NCI-H774 (cell line): ENCODE measurements around the gene PTPN21.
"Not testable (repeated sequence)": the region's sequence is repeated elsewhere in the genome, so short reads cannot be mapped to it uniquely, and the experiment has no call there.

ENCODE experiments used
- DNase-seq: peaks from one replicate; lab custom pipeline; 2025; lab: John Stamatoyannopoulos, UW

Gene PTPN21

DNA sequence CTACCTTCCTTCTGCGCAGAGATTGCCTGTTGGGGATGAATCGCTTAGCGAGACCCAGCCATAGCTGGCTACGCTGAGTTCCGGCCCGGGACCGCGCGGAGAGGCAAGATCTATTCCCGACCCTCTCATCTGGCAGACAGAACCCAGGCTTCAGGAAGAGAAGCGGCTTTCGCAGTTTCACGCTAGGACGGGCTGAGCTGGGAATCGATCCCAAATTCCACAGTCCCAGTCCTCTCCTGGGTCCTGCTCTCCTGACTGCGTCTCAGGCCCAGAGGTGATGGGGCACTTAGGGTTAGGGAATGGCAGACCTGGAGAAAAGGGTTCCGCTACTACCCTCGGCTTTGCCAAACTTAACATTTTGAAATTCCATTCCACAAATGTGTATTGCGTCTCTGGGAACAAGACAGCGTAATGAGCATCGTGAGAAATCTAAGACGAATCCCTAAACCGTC is 2.8 kb downstream of the PTPN21 start:
- no peak for DNase-seq

DNA sequence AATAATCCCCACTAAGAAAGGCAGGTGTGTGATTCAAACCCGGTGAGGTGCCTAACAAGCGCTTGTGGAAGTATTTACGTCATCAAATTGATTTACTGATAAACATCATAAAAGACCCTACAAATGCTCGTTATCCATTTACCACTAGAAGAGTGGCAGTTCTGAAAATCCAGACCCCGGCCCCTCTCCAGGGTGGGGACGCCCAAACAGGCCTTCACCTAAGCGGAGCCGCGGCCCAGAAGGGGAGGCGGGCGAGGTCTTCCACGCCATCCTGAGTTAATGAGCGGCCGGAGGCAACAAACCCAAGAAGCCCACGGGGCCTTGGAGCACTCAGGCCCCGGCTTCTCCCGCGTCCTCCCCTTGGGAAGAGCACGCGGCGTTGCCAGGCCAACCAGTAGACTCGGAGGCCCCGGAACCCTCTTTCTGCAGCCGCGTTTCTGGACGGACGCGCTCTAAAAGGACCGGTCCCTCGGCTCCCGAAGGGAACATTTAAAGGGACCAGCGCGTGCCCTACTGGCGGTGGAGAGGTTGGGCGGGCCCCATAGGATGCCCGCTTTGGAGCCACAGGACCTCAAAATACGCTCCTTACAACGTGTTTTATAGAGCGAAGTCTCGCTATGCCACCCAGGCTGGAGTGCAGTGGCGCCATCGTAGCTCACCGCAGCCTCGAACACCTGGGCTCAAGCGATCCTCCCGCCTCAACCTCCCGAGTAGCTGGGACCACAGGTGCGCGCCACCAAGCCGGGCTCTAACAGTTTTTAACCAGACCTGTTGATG is 3.5 kb downstream of the PTPN21 start:
- DNase-seq: no peak

DNA sequence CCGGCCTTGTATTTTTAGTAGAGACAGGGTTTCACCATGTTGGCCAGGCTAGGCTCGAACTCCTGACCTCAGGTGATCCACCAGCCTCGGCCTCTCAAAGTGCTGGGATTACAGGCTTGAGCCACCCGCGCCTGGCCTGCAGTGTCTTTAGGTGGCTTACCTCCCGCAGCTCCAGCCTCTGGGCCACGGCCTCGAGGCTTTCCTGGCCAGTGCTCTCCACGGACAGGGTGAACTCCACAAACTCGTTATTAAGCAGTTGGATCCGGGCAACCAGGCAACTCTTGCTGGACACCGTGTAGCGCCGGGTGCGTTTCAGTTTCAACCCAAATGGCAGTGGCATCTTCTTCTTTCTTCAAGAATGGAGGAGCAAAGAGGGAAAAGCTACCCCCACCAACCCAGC is 4.7 kb downstream of the PTPN21 start:
- DNase-seq: no peak

DNA sequence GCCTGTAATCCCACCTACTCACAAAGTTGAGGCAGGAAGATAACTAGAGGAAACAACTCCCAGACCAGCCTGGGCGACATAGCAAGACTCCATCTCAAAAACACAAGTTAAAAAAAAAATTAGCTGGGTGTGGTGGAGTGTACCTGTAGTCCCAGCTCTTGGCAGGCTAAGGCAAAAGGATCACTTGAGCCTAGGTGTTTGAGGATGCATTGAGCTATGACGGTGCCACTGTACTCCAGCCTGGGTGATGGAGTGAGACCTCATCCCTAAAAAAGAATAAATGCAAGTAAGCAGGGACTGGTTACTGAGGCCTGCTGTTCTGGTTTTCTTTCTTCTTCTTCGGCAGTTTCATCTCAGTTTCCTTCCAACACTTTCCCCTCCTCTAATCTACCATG is 7.4 kb downstream of the PTPN21 start:
- no peak for DNase-seq

DNA sequence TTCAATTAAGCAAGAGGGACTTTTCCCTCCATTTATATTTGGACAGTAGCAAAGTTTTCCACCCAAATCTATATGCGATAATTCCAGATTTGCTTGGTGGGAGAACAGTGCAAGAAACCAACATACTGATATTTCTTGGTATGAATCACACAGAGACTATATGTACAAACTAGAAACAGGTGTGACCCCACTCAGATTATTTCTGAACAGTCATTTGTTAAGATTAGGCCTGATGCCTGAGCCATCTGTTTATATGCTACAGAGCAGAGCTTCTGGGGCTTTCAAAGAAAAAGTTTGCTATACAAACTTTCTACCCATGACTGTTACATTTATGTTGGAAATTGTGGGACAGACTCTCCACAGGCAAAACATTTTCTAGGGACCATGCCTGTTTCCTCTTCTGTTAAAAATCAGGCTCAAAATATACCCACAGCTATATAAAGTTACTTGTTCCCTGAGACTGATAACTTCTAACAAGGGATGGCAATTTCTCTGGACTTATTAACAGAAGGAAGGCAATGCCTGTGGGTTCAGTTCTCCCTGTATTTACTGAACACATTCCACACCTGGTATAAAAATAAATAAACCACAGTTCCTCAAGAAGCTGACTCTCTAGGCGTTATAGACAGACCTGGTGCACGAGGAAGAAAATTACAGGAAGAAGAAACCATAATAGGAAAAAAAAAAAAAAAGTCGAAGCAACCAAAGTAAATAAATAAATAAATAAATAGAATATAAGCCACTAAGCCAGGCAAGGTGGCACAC is 8.0 kb downstream of the PTPN21 start:
- no peak for DNase-seq

DNA sequence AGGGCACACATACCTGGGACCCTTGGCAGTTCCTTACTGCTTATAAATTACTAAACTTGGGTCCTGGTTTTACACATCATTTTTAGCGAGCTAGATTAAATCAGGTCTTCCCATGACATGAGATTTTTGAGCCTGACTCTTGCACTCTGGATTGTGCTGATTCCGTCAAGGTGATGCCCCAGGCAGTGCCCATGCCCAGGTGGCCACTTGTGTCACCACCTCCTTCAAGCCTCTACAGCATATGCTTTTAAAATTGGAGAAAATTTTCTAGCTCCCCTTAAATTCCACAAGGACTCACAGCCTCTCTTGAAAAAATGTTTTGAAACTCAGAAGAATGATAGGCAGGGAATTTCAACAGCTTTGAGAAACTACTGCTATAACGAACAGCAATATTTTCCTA is 9.6 kb downstream of the PTPN21 start:
- DNase-seq: no peak

DNA sequence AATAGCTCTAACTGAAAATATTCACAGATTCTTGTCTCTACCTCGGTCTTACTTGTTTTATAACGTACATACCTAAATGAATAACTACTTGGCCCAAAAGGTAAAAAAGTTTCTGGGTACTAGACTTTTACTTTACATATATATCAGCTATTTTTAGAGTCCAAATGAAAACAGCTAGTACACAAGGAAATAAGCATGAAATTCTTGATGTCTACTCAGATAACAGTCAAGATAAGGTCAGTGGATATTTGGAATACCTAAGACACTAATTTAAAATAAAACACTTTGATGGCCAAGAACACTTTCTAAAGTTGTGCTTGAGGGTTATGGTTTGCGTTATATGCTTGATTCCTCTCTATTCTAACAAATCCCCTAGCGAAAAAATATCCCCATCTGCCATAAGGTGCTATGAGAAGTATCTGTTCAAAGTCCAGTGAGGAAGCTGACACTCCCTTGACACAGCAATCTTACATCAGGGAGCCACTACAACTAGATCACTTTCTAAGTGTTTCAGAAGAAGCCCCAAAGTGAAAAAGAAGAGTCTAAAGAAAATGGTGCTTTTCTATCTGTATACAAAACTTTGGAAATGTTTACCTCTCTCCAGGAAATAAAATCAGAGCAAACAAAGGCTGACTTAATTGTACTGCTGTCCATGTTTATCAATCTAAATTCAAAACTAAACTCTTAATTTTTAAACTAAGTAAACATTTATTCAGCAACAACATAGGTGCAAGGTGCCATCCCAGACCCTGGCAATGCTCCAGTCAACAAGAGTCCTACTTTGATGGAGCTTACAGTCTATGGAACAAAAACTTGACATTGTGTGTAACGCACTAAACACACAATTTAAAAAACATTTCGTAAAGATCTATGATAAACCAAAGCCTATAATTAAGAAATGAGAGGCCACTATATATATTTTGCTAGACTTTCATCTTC is 11.7 kb downstream of the PTPN21 start:
- no peak for DNase-seq

DNA sequence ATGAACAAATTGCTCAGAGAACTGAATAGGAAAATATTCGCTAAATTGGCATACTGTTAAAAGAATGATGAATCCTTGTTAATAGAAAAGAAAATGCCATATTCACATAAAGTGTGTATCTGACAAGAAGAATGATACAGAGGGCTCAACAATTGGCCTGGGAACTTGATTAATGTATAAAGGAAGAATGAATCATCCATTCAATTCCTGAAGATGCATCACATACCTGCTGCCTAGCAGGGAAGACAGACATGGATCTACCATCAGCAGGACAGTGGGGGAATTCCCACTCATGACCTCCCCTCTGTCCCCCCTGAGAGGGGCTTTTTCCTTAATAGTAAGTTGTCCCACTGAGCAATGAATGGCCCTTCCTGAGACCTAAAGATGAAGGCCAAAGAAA is 13.5 kb downstream of the PTPN21 start:
- no peak for DNase-seq

DNA sequence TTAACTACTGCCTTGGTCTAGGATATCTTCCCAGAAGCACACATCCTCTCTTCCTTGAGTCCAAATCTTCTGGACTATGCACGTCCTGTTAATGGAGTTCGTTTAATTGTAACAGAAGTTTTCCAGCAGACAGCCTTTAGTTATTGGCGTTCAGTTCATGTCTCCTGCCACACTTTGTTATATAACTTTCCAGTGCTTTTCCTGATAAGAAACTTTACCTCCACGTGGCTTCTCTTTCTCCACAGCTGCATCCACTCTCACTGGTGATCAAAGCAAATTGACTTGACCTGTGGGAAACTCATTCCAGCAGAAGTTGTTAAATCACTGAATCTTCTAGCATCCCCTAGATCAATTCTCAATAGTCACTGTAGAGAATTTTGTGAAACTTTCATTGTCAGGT is 19.0 kb downstream of the PTPN21 start:
- DNase-seq: no peak

DNA sequence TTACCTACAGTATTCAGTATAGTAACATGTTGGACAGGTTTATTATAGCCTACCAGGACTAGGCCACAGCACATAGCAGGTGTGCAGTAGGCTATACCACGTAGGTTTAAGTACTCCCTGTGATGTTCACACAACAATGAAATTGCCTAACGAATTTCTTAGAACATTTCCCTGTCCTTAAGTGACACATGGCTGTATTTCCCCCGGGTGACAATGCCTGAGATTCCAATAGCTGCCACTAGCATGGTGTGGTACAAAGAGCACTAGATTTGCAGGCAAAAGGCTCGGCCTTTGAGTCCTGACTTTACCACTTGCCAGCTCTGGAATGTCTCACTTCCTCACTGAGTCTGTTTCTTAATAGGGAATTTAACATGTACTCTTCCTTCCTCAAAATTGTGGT is 19.7 kb downstream of the PTPN21 start:
- DNase-seq: no peak

DNA sequence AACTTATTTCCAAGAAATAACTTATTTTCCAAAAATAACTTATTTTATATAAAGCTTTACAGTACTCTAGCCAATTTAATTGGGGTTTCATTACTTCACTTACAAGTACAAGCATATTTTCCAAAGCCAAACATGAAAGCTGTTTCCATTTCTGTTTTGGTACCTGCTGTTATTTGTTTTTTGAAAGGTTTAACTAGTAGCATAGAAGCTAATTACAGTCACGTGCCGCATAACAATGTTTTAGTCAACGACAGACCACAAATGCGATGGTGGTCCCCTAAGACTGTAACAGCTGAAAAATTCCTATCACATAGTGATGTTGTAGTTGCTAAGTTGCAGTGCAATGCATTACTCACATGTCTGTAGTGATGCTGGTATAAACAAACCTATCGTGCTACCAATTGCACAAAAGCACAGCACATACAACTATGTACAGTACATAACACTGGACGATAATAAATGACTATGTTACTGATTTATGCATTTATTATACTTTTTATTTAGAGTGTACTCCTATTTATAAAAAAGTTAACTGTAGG is 21.7 kb downstream of the PTPN21 start:
- DNase-seq: no peak

DNA sequence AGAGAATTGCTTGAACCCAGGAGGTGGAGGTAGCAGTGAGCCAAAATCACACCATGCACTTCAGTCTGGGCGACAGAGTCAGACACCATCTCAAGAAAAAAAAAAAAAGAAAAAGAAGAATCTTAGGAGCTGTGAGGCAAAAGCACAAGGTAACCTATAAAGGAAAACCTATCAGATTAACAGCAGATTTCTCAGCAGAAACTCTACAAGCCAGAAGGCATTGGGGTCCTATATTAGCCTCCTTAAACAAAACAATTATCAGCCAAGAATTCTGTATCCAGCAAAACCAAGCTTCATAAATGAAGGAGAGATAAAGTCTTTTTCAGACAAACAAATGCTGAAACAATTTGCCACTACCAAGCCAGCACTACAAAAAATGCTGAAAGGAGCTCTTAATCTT is 24.9 kb downstream of the PTPN21 start:
- not testable (repeated sequence) for DNase-seq

DNA sequence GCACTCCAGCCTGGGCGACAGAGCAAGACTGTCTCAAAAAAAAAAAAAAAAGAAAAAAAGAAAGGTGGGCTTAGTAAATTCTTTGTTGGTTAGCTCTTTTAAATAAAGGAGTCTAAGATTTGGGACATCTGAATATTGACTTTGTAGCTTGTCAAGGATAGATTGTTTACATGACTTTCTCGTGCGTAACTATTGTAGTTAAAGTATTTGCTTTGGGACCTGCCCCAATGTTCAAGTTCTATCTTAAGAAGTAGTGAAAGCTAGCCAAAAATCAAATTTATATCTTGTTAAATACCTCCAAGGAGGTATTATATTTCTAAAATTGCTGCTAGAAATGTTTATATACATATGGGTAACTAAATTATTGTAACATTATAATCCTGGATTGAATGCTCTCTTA is 32.4 kb downstream of the PTPN21 start:
- DNase-seq: no peak

DNA sequence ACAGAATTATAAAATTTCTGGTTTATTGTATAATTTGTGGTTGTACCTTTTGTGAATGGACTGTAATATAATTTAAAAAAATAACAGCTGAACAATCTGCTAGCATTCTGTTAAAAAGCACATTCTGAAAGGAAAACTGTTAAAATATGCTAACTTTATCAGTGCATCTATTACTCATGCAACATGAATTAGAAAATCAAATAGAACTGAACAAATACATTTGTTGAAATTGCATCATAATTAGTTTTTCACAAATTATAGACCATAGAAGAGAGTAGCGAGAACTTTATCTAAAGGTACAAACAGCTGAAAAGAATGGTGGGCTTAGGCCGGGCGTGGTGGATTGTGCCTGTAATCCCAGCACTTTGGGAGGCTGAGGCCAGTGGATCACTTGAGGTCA is 33.0 kb downstream of the PTPN21 start:
- DNase-seq: no peak

DNA sequence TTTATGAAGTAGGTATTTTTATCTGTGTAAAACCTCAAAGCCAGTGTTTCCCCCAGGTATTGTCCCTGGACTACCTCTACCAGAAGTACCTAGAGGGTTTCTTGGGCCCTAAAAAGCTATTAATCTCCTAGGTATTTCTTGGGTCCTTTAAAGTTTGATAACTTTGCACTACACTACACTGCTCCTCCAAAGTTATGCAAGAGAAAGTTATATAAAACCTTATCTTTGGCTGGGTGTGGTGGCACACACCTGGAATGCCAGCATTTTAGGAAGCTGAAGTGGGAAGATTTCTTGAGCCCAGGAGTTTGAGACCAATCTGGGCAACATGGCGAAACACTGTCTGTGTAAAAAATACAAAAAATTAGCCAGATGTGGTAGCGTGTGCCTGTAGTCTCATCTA is 34.9 kb downstream of the PTPN21 start:
- DNase-seq: no peak

DNA sequence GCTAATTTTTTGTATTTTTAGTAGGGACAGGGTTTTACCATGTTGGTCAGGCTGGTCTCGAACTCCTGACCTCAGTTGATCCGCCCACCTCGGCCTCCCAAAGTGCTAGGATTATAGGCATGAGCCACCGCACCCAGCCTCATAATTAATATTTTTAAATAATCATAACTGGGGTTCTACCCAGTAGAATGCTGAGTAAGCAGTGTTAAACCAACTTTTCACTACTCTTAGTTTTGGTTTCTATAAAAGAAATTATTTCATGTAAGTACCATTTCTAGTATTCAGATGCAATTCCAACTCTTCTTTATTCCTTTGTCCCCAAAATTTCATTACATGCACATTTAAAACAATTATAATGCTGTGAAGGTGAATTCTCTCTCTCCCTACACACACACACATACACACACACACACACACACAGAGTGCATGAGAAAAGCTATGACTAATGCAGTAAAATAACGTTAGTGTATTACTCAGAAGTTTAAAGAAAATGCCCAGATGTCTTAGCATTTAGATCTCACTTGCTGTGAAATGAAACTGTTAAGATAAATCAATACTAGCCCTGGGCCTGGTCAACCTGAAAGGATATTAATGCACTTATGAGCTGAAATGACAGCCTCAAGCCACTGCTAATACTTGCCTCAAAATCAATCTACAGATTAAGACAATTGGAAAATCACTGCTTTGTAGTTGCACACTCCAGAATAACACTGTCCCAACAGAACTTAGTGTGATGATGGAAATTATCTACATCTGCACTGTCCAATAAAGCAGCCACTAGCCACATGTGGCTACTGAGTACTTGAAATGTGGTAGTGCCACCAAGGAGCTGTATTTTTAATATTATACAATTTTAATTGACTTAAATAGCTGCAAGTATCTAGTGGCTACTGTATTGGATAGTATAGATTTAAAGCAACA is 36.0 kb downstream of the PTPN21 start:
- no peak for DNase-seq

DNA sequence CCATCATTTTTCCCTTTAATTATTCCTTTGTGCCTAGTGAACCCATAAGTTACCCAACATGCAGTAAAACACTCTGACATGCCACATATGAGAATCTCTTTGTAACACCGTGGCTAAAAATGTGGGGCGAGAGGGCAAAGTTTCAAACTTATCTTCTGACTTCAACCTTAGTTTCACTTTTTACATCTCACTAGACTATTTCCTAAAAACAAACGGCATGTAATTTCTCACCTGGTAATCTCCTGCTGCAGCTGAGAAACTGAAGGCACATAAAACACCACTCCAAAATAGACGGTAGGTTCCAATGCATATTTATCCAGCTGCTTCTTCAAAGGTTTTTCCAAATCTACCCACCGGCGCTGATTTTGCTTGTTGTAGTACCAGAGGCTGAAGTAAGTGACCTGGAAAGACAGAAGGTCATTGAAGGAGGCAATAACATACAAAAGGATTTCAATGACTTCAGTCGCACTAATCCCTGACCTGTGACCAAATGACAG is 37.9 kb downstream of the PTPN21 start:
- no peak for DNase-seq

DNA sequence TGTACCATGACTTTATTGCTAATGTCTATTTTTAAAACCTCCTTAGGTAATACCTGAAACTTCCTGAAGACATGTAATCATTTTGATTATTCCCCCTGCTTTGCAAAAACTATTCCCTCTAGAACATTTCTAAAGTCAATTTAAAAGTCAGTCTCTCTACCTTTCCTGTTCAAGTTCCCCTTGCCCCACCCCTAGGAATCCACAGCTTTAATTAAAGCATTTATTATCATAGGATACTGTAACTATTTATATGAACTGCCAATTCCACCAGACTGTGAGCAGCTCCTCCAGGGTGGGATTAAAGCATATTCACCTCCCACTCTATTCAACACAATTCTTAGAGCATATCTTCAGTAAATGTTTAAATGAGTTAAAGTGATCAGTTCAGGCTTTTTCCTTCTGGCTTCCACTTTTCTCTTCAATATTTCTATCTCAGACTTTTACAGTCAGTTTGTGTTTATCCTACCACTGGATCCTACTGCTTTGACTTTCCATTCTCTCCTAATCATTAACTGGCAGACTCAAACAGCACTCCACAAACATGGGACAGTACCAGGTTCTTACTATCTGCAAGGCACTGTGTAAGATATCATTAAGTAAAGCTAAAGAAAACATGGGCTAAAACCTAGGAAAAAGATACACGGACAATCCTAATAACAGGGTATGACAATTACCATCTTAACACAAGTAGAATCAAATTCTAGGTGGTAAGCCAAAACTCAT is 39.1 kb downstream of the PTPN21 start:
- DNase-seq: no peak

DNA sequence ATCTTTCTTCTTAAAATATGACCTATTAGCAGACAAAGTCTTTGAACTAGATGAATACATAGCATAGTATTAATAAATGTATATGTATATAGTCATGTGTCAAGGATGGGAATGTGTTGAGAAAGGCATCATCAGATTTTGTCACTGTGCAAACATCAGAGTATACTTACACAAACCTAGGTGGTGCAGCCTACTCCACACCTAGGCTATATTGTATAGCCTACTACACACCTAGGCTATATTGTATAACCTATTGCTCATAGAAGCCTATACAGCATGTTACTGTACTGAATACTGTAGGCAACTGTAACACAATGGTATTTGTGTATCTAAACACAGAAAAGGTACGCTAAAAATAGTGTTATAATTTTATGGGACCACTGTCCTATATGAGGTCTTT is 47.6 kb downstream of the PTPN21 start:
- DNase-seq: no peak

DNA sequence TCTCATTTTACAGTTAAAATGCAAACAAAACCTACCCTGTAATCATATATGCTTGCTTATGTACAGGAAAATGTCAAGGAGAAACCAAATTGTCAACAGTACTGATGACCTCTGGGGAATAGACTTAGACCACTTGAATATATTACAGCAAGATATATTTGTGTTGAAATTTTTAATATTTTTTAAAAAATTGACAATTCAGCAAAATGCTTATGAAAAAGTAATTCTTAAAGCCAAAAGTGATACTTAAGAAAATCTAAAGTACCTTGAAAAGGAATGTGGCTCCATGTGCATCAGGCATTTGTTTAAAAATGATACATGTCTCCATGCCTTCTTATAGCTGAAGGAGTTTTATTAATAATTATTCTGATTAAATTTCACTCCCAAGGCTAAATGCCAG is 49.2 kb downstream of the PTPN21 start:
- DNase-seq: no peak
